ENCODE data around the gene TMEM253. TPM values are rescaled to one million over a fixed set of nuclear protein-coding genes. Genes with fewer than 3 reads are reported as not detected.

The TMEM253 gene
- total and polyA plus RNA-seq, 9 of the 15 experiments (the other 6 are each of a cell fraction or from before 2014, with no cell fraction given) = 0.11 to 0.61 (median 0.26) TPM; not detected in 3

DNA sequence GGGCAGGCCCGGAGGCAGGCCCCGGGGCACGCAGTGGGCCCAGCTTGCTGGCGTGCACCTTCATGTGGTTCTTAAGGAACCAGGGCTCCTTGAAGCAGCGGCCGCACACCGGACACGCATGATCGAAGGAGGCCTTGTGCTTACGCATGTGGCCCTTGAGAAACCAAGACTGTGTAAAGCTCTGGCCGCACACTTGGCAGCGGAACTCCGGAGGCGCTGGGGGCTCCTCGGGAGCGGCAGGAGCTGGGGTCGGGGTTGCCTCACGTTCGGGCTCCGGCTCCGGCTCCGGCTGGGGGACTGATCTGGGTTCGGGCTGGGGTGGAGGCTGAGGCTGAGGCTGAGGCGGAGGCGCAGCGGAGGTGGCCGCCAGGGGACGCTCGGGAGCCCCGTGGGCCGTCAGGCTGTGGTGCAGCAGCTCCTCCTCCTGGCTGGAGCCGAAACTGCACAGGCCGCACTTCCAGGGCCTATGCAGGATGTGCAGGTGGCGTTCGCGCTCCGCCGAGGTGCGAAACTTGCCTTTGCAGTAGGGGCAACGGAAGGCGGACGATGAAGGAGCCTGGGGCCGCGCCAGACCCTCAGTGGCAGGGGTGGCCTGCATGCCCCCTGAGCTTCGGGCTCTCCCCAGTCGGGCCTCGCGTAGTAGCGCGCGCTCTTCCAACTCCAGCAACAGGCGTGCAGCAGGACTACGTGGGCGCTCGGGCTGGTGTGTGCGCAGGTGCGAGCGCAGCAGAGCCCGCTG lies 8.4 kb upstream of the TMEM253 start (continued):
- TF ChIP-seq JUND (IDR thresholded peaks at IDR 0.05; ENCODE audit: borderline replicate concordance, low read depth, low read length) (peak; percentile 47; the same call in 1 of the 2 replicates), JUND (tag; IDR thresholded peaks at IDR 0.05; ENCODE audit: borderline replicate concordance, low read depth, low read length) (no peak; the same call in 2 of the 3 replicates), SP2 (IDR thresholded peaks at IDR 0.05; ENCODE audit: extremely low read depth, low read depth, low read length, poor library complexity, severe bottlenecking) (no peak), ESRRB (CRISPR knock-in tag; IDR thresholded peaks at IDR 0.05; ENCODE audit: borderline replicate concordance) (no peak)
- TF ChIP-seq, protein P1, sequence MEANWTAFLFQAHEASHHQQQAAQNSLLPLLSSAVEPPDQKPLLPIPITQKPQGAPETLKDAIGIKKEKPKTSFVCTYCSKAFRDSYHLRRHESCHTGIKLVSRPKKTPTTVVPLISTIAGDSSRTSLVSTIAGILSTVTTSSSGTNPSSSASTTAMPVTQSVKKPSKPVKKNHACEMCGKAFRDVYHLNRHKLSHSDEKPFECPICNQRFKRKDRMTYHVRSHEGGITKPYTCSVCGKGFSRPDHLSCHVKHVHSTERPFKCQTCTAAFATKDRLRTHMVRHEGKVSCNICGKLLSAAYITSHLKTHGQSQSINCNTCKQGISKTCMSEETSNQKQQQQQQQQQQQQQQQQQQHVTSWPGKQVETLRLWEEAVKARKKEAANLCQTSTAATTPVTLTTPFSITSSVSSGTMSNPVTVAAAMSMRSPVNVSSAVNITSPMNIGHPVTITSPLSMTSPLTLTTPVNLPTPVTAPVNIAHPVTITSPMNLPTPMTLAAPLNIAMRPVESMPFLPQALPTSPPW (CRISPR knock-in tag; IDR thresholded peaks at IDR 0.05) = 0 out of 2 replicates have a peak, but pooled peaks have one; percentile 21
- TF ChIP-seq, protein P2, sequence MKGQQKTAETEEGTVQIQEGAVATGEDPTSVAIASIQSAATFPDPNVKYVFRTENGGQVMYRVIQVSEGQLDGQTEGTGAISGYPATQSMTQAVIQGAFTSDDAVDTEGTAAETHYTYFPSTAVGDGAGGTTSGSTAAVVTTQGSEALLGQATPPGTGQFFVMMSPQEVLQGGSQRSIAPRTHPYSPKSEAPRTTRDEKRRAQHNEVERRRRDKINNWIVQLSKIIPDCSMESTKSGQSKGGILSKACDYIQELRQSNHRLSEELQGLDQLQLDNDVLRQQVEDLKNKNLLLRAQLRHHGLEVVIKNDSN (CRISPR knock-in tag; IDR thresholded peaks at IDR 0.05) = no peak
- TF ChIP-seq, protein P3, sequence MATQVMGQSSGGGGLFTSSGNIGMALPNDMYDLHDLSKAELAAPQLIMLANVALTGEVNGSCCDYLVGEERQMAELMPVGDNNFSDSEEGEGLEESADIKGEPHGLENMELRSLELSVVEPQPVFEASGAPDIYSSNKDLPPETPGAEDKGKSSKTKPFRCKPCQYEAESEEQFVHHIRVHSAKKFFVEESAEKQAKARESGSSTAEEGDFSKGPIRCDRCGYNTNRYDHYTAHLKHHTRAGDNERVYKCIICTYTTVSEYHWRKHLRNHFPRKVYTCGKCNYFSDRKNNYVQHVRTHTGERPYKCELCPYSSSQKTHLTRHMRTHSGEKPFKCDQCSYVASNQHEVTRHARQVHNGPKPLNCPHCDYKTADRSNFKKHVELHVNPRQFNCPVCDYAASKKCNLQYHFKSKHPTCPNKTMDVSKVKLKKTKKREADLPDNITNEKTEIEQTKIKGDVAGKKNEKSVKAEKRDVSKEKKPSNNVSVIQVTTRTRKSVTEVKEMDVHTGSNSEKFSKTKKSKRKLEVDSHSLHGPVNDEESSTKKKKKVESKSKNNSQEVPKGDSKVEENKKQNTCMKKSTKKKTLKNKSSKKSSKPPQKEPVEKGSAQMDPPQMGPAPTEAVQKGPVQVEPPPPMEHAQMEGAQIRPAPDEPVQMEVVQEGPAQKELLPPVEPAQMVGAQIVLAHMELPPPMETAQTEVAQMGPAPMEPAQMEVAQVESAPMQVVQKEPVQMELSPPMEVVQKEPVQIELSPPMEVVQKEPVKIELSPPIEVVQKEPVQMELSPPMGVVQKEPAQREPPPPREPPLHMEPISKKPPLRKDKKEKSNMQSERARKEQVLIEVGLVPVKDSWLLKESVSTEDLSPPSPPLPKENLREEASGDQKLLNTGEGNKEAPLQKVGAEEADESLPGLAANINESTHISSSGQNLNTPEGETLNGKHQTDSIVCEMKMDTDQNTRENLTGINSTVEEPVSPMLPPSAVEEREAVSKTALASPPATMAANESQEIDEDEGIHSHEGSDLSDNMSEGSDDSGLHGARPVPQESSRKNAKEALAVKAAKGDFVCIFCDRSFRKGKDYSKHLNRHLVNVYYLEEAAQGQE (IDR thresholded peaks at IDR 0.05; ENCODE audit: borderline replicate concordance) = peak; percentile 93
- TF ChIP-seq, protein P3 (CRISPR knock-in tag; IDR thresholded peaks at IDR 0.05; ENCODE audit: low read depth) = 0 out of 2 replicates have a peak, but pooled peaks have one; percentile 15
- TF ChIP-seq, protein P4, sequence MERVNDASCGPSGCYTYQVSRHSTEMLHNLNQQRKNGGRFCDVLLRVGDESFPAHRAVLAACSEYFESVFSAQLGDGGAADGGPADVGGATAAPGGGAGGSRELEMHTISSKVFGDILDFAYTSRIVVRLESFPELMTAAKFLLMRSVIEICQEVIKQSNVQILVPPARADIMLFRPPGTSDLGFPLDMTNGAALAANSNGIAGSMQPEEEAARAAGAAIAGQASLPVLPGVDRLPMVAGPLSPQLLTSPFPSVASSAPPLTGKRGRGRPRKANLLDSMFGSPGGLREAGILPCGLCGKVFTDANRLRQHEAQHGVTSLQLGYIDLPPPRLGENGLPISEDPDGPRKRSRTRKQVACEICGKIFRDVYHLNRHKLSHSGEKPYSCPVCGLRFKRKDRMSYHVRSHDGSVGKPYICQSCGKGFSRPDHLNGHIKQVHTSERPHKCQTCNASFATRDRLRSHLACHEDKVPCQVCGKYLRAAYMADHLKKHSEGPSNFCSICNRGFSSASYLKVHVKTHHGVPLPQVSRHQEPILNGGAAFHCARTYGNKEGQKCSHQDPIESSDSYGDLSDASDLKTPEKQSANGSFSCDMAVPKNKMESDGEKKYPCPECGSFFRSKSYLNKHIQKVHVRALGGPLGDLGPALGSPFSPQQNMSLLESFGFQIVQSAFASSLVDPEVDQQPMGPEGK (CRISPR knock-in tag; IDR thresholded peaks at IDR 0.05; ENCODE audit: borderline replicate concordance) = no peak
- TF ChIP-seq, protein P5, sequence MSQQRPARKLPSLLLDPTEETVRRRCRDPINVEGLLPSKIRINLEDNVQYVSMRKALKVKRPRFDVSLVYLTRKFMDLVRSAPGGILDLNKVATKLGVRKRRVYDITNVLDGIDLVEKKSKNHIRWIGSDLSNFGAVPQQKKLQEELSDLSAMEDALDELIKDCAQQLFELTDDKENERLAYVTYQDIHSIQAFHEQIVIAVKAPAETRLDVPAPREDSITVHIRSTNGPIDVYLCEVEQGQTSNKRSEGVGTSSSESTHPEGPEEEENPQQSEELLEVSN (IDR thresholded peaks at IDR 0.05; ENCODE audit: borderline replicate concordance in 1 of 2, extremely low read depth in 1 of 2, insufficient read depth in 1 of 2, insufficient read length in 1 of 2, low read depth in 1 of 2, low read length in 1 of 2, poor library complexity in 1 of 2, severe bottlenecking in 1 of 2) = peak in 1 of 2 experiments; percentile 56

All from K562 (cell line).